Uterus (tissue), 2 donors: Measurements from ENCODE around the gene KCTD1.

Experiments
- CTCF ChIP-seq, 4 experiments: fragments of 200-600 bp in 2 of 4; fragments of 450-650 bp in 2 of 4; sonication (generic) in 2 of 4; IDR thresholded peaks; one replicate each; pipeline ENCODE4 v1.5.1; 2016 to 2019; ENCODE audit warnings: antibody characterized with exemption in 4 of 4, mild to moderate bottlenecking in 2 of 4, moderate library complexity in 1 of 4
- POLR2A ChIP-seq, 2 donors: fragments of 450-650 bp; IDR thresholded peaks; one replicate each; pipeline ENCODE4 v1.6.1; 2016; ENCODE audit warnings: antibody characterized with exemption in 2 of 2, mild to moderate bottlenecking in 1 of 2, moderate library complexity in 1 of 2

- TF ChIP-seq CTCF (IDR thresholded peaks at IDR 0.05) (no peak), POLR2A (IDR thresholded peaks at IDR 0.05) (no peak)
Measured at GRCh38 chr18:26516964-26517363, 31.4 kb downstream of the KCTD1 start.
